Stimulated activated CD8-positive, alpha-beta memory T cell treated with anti-CD3 and anti-CD28 coated beads, Interleukin-4, amount 100 ng/mL, for 48 hours (primary cell): ENCODE measurements around the gene UTS2.

Experiments used
- DNase-seq: peaks from one replicate; pipeline ENCODE4 v3.0.0-alpha.2; 2020

Gene UTS2

DNA sequence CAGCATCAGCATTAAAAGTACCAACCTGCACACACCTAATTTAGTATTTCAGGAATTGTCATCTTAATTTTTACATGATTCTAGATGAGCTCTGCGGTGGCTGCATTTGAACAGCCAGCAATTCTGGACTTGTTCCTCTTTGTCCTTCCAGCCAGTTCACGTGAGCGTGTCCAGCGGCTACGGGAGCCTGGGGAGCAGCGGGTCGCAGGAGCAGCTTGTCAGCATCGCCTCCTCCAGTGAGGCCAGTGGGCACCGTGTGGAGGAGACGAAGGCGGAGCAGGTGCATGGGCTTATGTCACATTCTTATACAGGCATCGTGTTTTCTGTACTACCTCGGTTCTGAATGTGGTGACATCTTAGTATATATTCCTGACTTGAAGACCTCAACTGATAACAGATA, 43.1 kb downstream of the UTS2 start:
- DNase-seq = no peak

DNA sequence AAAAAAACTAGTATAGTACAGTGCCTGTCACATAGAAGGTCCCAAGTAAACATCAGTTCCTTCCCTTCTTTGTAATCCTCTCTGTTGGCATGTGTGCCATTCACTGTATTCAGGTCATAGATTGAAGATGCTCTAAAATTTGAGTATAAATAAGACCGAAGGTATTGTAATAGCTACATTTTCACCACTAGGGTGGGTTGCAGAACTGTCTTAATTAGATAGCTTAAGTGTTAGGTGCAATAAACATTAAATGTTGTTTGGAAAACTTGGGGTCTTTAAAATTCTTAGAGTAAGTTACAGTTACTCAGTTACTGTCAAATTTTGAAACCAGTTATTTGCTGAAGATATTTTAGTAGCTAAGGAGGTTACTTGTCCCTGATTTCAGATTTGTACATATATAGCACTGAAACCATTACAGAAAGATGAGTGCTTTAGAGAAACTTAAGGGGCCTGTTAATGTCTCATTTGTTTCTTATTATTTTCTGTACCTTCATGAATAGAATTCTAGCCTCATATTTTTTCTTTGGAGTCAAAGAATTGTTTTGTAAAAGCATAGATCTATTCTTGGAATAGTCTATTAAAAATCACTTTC, 44.5 kb downstream of the UTS2 start:
- DNase-seq = no peak

DNA sequence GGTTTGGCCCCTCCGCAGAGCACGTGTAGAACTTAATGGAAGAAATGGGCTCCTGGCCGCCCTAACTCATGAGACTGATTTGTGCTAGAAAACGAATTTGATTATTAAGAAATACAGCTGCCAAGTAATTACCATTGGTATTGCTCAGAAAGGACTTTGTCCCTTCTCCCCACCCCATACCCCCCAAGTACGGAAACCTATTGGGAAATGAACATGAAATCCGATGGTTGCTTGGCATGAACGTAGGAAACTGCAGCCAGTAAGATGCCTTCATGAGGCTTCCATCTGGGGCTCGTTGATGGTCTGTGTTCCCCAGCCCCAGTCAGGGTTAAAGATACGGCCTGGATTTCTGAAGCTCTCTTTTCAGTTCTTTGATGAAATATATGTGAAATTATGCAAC, 47.4 kb downstream of the UTS2 start:
- no peak for DNase-seq
